ENCODE data around the gene CLOCK.

Gene CLOCK

GRCh38 chr4:55517526-55518229 lies 29.0 kb downstream of the CLOCK start:
- H3K4me3 Mint-ChIP-seq = no peak overlapping the region
- TF ChIP-seq CTCF (IDR thresholded peaks at IDR 0.05; ENCODE audit: unreplicated experiment in 3 of 3) = no peak
- peaks cover 56% of the 10 kb centered on the region for H3K36me3 Mint-ChIP-seq (ENCODE audit: low read depth)
- H3K4me1 Mint-ChIP-seq = no peaks in the 10 kb centered on the region
- no peak overlapping the region for H3K27ac Mint-ChIP-seq
- H3K27me3 Mint-ChIP-seq (ENCODE audit: low read depth) = no peaks in the 10 kb centered on the region
- H3K9me3 Mint-ChIP-seq = peaks cover 29% of the 10 kb centered on the region

- H3K27me3 Mint-ChIP-seq (ENCODE audit: low read depth) = no peaks in the 10 kb centered on the region
- no peaks in the 10 kb centered on the region for H3K4me1 Mint-ChIP-seq
- H3K4me3 Mint-ChIP-seq = no peak overlapping the region
- peaks cover 61% of the 10 kb centered on the region for H3K36me3 Mint-ChIP-seq (ENCODE audit: low read depth)
- no peak for TF ChIP-seq CTCF (IDR thresholded peaks at IDR 0.05; ENCODE audit: unreplicated experiment in 3 of 3)
- H3K27ac Mint-ChIP-seq = no peak overlapping the region
- peaks cover 17% of the 10 kb centered on the region for H3K9me3 Mint-ChIP-seq
Observed at GRCh38 chr4:55512922-55513571, 33.7 kb downstream of the CLOCK start.

GRCh38 chr4:55512077-55512476 lies 34.6 kb downstream of the CLOCK start:
- Mint-ChIP-seq H3K4me3 (no peak overlapping the region), H3K27me3 (ENCODE audit: low read depth) (no peaks in the 10 kb centered on the region), H3K36me3 (ENCODE audit: low read depth) (peaks cover 62% of the 10 kb centered on the region), H3K4me1 (no peaks in the 10 kb centered on the region), H3K9me3 (peaks cover 11% of the 10 kb centered on the region), H3K27ac (no peak overlapping the region)
- TF ChIP-seq CTCF (IDR thresholded peaks at IDR 0.05; ENCODE audit: unreplicated experiment in 3 of 3) = no peak

DNA sequence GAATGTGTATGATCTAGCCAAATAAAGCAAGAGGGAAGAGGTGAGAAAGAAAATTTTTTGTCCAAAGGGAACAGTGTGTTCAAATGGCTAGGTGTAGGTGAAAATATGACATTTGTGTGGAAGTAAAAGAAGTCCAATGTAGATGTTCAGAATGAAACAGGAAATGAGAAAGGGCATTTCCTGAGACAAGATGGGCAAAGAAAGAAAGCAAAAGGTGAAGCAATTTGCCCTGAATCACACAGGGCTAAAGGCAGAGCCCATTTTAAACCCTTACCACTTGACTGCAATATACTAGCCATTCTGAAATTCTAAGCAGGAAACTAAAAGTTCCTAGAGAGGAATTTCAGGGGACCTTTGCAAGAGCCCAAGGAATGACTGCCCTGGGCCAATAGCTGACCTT lies 36.0 kb downstream of the CLOCK start:
- Mint-ChIP-seq H3K27ac (no peak overlapping the region), H3K36me3 (ENCODE audit: low read depth) (peaks cover 59% of the 10 kb centered on the region), H3K4me3 (no peak overlapping the region), H3K9me3 (peaks cover 6% of the 10 kb centered on the region), H3K27me3 (ENCODE audit: low read depth) (no peaks in the 10 kb centered on the region), H3K4me1 (no peaks in the 10 kb centered on the region)
- no peak for TF ChIP-seq CTCF (IDR thresholded peaks at IDR 0.05; ENCODE audit: unreplicated experiment in 3 of 3)

DNA sequence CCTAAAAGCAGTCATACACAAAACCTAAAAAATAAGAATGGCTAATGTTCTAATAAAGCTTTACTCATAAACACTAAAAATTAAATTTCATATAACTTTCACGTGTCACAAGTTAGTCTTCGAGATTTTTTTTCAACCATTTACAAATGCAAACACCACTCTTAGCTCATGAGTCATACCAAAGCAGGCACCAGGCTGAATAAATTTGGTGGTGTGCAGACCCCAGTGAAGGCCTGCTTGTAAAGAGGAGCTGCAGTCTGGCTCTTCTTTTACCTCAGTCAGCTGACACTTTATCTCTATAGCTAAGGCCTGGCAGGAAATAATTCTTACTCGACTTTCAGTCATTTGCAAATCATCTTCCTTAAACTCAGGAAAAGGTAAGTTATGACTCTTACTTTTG lies 37.4 kb downstream of the CLOCK start:
- H3K4me1 Mint-ChIP-seq = no peaks in the 10 kb centered on the region

More for the DNA sequence above, 37.4 kb downstream of the CLOCK start:
- Mint-ChIP-seq H3K27me3 (ENCODE audit: low read depth) (no peaks in the 10 kb centered on the region), H3K27ac (no peak overlapping the region), H3K36me3 (ENCODE audit: low read depth) (peaks cover 56% of the 10 kb centered on the region), H3K9me3 (peaks cover 6% of the 10 kb centered on the region), H3K4me3 (no peak overlapping the region)
- no peak for TF ChIP-seq CTCF (IDR thresholded peaks at IDR 0.05; ENCODE audit: unreplicated experiment in 3 of 3)

Measured in nephron (organoid).